ENCODE results near the gene SNX25.
"Not testable (repeated sequence)": the region's sequence is repeated elsewhere in the genome, so short reads cannot be mapped to it uniquely, and the experiment has no call there.

The SNX25 gene

GRCh38 chr4:185332575-185333464 is 123.4 kb downstream of the SNX25 start:
- in situ Hi-C loops (cut with HindIII; ENCODE audit: low sequenced_read_pairs) = no loop called here

GRCh38 chr4:185334326-185334725 is 124.9 kb downstream of the SNX25 start:
- in situ Hi-C loops (cut with HindIII; ENCODE audit: low sequenced_read_pairs) = no loop called here

GRCh38 chr4:185335579-185335978 is 126.2 kb downstream of the SNX25 start:
- in situ Hi-C loops (cut with HindIII; ENCODE audit: low sequenced_read_pairs) = no loop called here

GRCh38 chr4:185339941-185340340 is 130.5 kb downstream of the SNX25 start:
- in situ Hi-C loops (cut with HindIII; ENCODE audit: low sequenced_read_pairs) = no loop called here

- in situ Hi-C loops (cut with HindIII; ENCODE audit: low sequenced_read_pairs) = no loop called here
Observed at GRCh38 chr4:185341377-185341776, 132.0 kb downstream of the SNX25 start.

GRCh38 chr4:185341841-185342240 is 132.4 kb downstream of the SNX25 start:
- in situ Hi-C loops (cut with HindIII; ENCODE audit: low sequenced_read_pairs) = no loop called here

- in situ Hi-C loops (cut with HindIII; ENCODE audit: low sequenced_read_pairs) = no loop called here
Observed at GRCh38 chr4:185343726-185344581, 134.6 kb downstream of the SNX25 start.

- in situ Hi-C loops (cut with HindIII; ENCODE audit: low sequenced_read_pairs) = no loop called here
Observed at GRCh38 chr4:185344743-185345538, 135.5 kb downstream of the SNX25 start.

GRCh38 chr4:185346975-185347601 is 137.7 kb downstream of the SNX25 start:
- in situ Hi-C loops (cut with HindIII; ENCODE audit: low sequenced_read_pairs) = no loop called here

GRCh38 chr4:185351691-185352090 is 142.3 kb downstream of the SNX25 start:
- in situ Hi-C loops (cut with HindIII; ENCODE audit: low sequenced_read_pairs) = no loop called here

GRCh38 chr4:185352202-185352601 is 142.8 kb downstream of the SNX25 start:
- in situ Hi-C loops (cut with HindIII; ENCODE audit: low sequenced_read_pairs) = no loop called here

GRCh38 chr4:185352741-185353140 is 143.3 kb downstream of the SNX25 start:
- in situ Hi-C loops (cut with HindIII; ENCODE audit: low sequenced_read_pairs) = no loop called here

GRCh38 chr4:185357211-185357610 is 147.8 kb downstream of the SNX25 start:
- in situ Hi-C loops (cut with HindIII; ENCODE audit: low sequenced_read_pairs) = no loop called here

- in situ Hi-C loops (cut with HindIII; ENCODE audit: low sequenced_read_pairs) = no loop called here
Observed at GRCh38 chr4:185357733-185358440, 148.5 kb downstream of the SNX25 start.

- in situ Hi-C loops (cut with HindIII; ENCODE audit: low sequenced_read_pairs) = no loop called here
Observed at GRCh38 chr4:185358514-185358913, 149.1 kb downstream of the SNX25 start.

- in situ Hi-C loops (cut with HindIII; ENCODE audit: low sequenced_read_pairs) = no loop called here
Observed at GRCh38 chr4:185358959-185359358, 149.6 kb downstream of the SNX25 start.

- in situ Hi-C loops (cut with HindIII; ENCODE audit: low sequenced_read_pairs) = no loop called here
Observed at GRCh38 chr4:185359767-185360446, 150.5 kb downstream of the SNX25 start.

- in situ Hi-C loops (cut with HindIII; ENCODE audit: low sequenced_read_pairs) = no loop called here
Observed at GRCh38 chr4:185361872-185362271, 152.5 kb downstream of the SNX25 start.

- in situ Hi-C loops (cut with HindIII; ENCODE audit: low sequenced_read_pairs) = not testable (repeated sequence)
Observed at GRCh38 chr4:185362570-185362969, 153.2 kb downstream of the SNX25 start.

Data from endothelial cell of hepatic sinusoid (primary cell).